Activated CD4-positive, alpha-beta T cell treated with anti-CD3 and anti-CD28 coated beads, Interleukin-2, amount 10 ng/mL, durations not matched to agents 24 days and 14 days (primary cell): ENCODE measurements around the gene SLX1B. TPM values are rescaled to one million over a fixed set of nuclear protein-coding genes. Genes with fewer than 3 reads are reported as not detected.
"Not testable (repeated sequence)": the region's sequence is repeated elsewhere in the genome, so short reads cannot be mapped to it uniquely, and the experiment has no call there.

ENCODE experiments used
- DNase-seq: peaks from one replicate; pipeline ENCODE4 v3.0.0; 2022
- H3K27ac Mint-ChIP-seq: one replicate; pipeline ENCODE4 v1.8.0; 2022; ENCODE audit warnings: mild to moderate bottlenecking, mixed read lengths
- H3K27me3 Mint-ChIP-seq: one replicate; pipeline ENCODE4 v1.8.0; 2022; ENCODE audit warnings: mixed read lengths
- H3K36me3 Mint-ChIP-seq: one replicate; pipeline ENCODE4 v1.8.0; 2022; ENCODE audit warnings: low read depth, mild to moderate bottlenecking, mixed read lengths
- H3K4me1 Mint-ChIP-seq: one replicate; pipeline ENCODE4 v1.8.0; 2021; ENCODE audit warnings: mixed read lengths
- H3K4me3 Mint-ChIP-seq: one replicate; pipeline ENCODE4 v1.8.0; 2022; ENCODE audit warnings: mild to moderate bottlenecking, moderate library complexity, mixed read lengths
- H3K9me3 Mint-ChIP-seq: one replicate; pipeline ENCODE4 v1.8.0; 2021; ENCODE audit warnings: mixed read lengths
- intact Hi-C: fragments of 100-400 bp; cut with micrococcal nuclease; formaldehyde crosslinking; loops from one replicate; pipeline ENCODE4 v1.15.1; 2023
- total RNA-seq: library from RNA; stranded (reverse); gene quantifications from 2 replicates; pipeline ENCODE4 v1.2.3, GENCODE V29; 2022

Gene SLX1B
- total RNA-seq = 49.2 and 65.1 TPM in 2 replicates

DNA sequence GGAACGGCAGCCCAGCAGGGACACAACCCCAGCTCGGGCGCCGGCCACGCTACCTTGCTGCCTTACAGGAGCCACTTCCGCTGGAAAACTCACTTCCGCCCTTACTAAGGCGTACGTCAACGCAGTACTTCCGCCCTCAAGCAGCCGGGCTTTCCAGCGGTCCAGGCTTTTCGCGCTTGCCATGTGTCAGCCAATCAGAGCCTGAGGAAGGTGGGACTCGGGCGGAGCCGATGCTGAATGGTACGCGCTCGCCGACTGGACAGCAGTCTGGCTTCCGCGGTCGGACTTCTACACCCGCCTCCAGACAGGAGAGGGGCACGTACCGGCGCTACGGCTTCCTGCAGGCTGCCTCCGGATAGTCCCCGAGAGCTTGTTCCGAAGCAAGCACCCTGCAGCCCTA, at the start of gene SLX1B, which contains the start of gene BOLA2:
Gene SLX1B, plus strand, starts transcription at position 265 of the 400 bp plus-strand sequence.
Gene BOLA2, minus strand, starts transcription at position 83 of the 400 bp plus-strand sequence. CDS start 98 bp downstream, outside the sequence.
- H3K9me3 Mint-ChIP-seq, H3K36me3 Mint-ChIP-seq, DNase-seq, H3K27ac Mint-ChIP-seq, H3K27me3 Mint-ChIP-seq, intact Hi-C loops, H3K4me1 Mint-ChIP-seq, H3K4me3 Mint-ChIP-seq: not testable (repeated sequence)

DNA sequence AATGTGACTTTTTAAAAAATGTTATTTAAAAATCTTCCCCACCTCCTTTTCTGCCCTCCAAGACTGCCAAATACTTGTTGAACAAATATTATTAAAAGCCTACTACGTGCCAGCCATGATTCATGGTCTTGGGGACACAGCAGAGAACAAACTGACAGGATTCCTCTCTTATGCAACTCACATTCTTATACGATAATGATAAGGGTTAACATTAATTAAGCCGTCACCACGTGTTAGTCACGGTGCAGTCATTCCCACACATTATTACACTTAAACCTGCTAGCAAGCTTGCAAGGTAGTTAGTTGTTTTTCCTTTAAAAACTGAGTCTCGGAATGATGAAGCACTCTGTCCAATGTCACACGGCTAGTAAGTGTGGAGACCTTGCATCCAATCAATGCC, 49.1 kb upstream of the SLX1B start:
- DNase-seq, H3K9me3 Mint-ChIP-seq, H3K4me1 Mint-ChIP-seq, H3K36me3 Mint-ChIP-seq, intact Hi-C loops, H3K4me3 Mint-ChIP-seq, H3K27ac Mint-ChIP-seq, H3K27me3 Mint-ChIP-seq: not testable (repeated sequence)

DNA sequence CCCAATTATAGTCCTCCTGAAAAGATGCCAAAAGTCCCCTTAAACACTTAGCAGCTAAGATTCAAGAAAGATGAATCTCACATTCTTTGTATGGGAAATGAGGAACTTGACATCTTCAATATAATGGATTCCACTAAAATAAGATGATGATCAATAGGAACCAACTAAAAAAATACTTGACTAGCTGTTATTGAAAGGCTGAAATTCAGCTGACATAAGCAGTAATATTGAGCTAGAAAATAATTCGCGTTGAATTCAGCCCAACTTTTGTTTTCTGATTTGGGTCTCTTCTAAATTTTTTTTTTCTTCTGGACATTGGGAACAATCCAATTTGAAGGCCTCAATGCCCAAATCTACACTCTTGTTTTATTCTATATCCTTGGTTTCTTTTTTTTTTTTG, 30.7 kb upstream of the SLX1B start:
- H3K36me3 Mint-ChIP-seq = peaks cover 11% of the 10 kb centered on the region
- intact Hi-C loops, H3K27me3 Mint-ChIP-seq, H3K27ac Mint-ChIP-seq, H3K9me3 Mint-ChIP-seq, DNase-seq, H3K4me1 Mint-ChIP-seq, H3K4me3 Mint-ChIP-seq: not testable (repeated sequence)

DNA sequence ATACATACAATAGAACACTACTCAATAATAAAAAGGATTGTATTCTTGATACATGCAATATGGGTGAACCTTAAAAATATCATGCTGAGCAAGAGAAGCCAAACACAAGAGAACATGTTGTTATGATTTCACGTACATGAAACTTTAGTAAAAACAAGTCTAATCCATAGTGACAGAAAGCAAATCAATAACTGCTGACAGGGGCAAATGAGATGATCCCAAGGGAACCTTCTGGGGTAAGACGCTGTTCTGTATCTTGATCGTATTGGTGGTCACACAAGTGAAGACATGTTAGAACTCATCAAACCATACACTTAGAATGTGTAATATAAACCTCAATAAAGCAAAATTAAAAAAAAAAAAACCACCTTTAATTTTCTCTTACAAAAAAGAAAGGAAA, 28.9 kb upstream of the SLX1B start:
- H3K4me1 Mint-ChIP-seq, intact Hi-C loops, H3K27me3 Mint-ChIP-seq, H3K27ac Mint-ChIP-seq, H3K9me3 Mint-ChIP-seq, H3K4me3 Mint-ChIP-seq, DNase-seq: not testable (repeated sequence)
- peaks cover 11% of the 10 kb centered on the region for H3K36me3 Mint-ChIP-seq

DNA sequence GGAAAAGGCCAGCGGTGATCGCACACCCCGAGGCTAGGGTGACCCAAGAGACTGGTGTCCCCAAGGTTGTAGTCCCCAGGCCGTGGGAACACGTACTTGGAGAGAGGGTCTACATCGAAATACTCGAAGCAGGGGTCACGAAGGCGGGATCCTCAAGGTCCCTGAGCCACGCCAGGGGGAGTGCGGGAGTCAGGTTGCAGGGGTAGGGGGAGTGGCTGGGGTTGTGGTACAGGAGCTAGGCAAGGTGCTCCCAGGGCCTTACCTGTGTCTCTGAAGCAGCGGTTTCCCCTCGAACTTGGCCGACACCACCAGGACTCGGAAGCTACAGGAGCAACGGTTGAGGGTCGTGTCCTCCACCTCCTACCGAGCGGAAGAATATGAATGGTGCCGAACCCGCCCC, 579 bp upstream of the SLX1B start:
- H3K4me3 Mint-ChIP-seq, intact Hi-C loops, H3K27ac Mint-ChIP-seq, H3K27me3 Mint-ChIP-seq, H3K4me1 Mint-ChIP-seq, DNase-seq, H3K9me3 Mint-ChIP-seq, H3K36me3 Mint-ChIP-seq: not testable (repeated sequence)

DNA sequence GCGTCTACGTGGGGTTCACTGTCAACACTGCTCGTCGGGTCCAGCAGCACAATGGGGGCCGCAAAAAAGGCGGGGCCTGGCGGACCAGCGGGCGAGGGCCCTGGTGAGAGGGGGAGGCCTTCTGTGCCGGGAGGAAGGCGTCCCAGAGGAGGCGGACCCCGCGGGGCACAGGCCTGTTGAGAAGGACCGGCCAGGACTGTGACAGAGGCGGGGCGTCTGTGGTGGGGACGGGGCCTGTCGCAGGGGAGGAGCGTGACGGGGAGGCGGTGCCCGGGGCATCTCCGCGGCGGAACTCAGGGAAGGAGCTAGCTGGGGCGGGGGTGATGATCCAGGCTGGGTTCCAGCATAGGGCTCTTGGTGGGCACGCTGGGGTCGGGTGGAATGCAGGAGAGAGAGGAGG, 495 bp downstream of the SLX1B start:
- H3K27me3 Mint-ChIP-seq, H3K9me3 Mint-ChIP-seq, H3K4me1 Mint-ChIP-seq, H3K36me3 Mint-ChIP-seq, H3K4me3 Mint-ChIP-seq, H3K27ac Mint-ChIP-seq, intact Hi-C loops, DNase-seq: not testable (repeated sequence)

DNA sequence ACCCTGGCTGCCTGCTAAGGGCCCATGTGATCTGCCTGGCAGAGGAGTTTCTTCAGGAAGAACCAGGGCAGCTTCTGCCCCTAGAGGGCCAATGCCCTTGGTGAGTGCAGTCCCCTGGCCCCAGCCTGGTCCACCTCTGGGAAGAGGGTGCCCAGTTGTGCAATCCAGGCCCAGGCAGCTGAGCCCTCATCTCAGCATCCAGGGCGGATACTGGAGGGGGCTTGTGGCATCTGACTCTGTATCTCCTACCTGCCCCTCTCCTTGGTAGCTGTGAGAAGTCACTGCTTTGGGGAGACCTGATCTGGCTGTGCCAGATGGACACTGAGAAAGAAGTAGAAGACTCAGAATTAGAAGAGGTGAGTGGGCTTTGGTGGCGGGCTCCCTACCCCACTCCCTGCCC, 3.3 kb downstream of the SLX1B start:
- DNase-seq = peak; percentile 25

DNA sequence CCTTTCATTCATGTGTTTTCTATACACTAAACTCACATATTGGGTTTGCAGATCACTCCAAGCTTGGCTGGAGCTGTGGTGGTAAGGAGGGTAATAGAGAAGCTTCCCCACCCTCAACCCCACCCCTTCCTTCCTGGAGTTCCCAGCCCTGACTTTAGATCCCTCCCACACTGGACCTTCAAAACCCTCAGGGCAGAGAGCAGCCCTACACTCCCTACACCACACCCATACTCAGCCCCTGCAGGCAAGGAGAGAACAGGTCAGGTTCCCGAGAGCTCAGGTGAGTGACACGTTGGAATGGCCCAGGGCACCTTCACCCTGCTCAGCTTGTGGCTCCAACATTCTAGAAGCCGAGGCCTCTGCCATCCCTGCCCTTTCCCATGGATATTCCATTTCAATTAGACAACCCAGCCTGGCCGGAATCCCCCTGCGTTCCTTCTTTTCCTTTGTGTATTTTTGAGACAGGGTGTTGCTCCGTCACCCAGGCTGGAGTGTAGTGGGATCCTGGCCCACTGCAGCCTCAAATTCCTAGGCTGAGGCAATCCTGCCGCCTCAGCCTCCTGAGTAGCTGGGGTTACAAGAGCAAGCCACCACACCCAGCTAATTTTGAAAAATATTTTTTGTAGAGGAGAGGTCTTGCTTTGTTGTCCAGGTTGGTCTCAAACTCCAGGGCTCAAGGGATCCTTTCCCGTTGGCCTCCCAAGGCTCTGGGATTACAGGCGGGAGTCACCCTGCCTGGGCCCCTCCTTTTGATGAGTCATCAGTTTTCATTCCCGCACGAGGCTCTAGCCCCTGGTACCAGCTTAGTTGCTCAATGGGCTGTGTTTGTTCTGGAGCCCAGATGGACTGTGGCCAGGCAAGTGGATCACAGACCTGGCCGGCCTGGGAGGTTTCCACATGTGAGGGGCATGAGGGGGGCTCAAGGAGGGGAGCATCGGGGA, 5.6 kb downstream of the SLX1B start, which contains the start of gene SULT1A4:
Gene SULT1A4, plus strand, starts transcription at position 208 of the 941 bp plus-strand sequence. CDS start 1,473 bp downstream, outside the sequence.
- H3K4me3 Mint-ChIP-seq, H3K27me3 Mint-ChIP-seq, H3K36me3 Mint-ChIP-seq, H3K4me1 Mint-ChIP-seq, H3K27ac Mint-ChIP-seq, DNase-seq, H3K9me3 Mint-ChIP-seq, intact Hi-C loops: not testable (repeated sequence)

More for the DNA sequence above, 3.3 kb downstream of the SLX1B start:
- H3K4me3 Mint-ChIP-seq, H3K27me3 Mint-ChIP-seq, H3K4me1 Mint-ChIP-seq, intact Hi-C loops, H3K36me3 Mint-ChIP-seq, H3K9me3 Mint-ChIP-seq, H3K27ac Mint-ChIP-seq: not testable (repeated sequence)

DNA sequence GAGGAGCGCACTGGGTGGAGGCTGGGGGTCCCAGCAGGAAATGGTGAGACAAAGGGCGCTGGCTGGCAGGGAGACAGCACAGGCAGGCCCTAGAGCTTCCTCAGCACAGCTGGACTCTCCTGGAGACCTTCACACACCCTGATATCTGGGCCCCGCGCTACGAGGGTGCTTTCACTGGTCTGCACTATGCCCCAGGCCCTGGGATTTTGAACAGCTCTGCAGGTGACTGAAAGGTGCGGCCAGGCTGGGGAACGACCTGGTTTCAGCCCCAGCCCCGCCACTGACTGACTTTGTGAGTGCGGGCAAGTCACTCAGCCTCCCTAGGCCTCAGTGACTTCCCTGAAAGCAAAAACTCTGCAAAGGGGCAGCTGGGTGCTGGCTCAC, 6.3 kb downstream of the SLX1B start:
- intact Hi-C loops, H3K4me3 Mint-ChIP-seq, H3K36me3 Mint-ChIP-seq, DNase-seq, H3K27ac Mint-ChIP-seq, H3K9me3 Mint-ChIP-seq, H3K4me1 Mint-ChIP-seq, H3K27me3 Mint-ChIP-seq: not testable (repeated sequence)

DNA sequence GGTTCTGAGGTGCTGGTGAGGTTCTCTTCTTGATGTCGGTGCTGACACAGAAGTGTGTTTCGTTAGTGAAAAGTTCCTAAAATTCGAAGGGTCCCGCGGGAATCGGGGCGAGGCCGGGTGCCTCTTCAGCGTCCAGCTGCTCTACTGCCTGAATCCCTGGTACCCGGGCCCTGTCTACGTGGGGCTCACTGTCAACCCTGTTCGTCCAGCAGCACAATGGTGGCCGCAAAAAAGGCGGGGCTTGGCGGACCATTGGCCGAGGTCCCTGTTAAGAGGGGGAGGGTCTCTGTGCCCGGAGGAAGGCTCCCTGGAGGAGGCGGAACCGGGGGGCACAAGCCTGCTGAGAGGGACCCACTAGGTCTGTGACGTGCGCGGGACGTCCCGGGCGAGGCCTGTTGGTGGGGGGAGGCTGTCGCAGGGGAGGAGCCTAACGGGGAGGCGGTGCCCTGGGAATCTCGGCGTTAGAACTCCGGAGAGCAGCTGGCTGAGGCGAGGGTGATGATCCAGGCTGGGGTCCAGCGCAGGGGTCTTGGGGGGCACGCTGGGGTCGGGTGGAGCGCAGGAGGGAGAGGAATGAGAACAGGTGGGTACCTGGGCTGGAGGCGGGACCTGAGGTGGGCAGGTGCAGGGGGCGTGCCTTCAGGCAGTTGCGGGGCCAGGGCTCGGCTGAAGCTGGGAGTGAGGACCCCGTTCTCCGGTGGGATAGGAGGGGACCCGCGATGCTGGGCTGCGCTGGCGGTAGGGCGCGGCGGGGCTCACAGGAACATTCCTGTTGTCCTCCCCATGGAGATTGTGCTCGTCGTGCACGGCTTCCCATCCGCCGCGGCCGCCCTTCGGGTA, 11.9 kb downstream of the SLX1B start:
- intact Hi-C loops, H3K9me3 Mint-ChIP-seq, H3K4me1 Mint-ChIP-seq, H3K4me3 Mint-ChIP-seq, H3K27ac Mint-ChIP-seq, H3K36me3 Mint-ChIP-seq, DNase-seq, H3K27me3 Mint-ChIP-seq: not testable (repeated sequence)

DNA sequence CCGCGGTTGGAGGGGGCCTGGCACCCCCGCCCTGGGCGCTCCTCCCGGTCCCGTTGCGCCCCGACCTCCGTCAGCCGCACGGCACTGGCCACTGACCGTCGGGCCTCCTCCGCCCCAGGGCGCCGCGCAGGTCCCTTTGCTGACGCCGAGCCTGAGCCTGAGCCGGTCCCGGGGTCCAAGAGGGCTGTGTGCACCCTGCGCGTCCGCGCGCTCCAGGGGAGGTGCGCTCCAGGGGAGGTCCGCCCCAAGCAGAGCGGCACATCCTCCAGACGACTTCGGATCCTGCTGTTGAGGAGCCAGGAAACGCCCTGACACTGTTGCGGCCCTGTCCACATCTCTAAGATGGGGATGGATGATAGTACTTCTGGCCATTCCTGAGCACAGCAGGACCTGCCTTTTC, 12.6 kb downstream of the SLX1B start:
- H3K27me3 Mint-ChIP-seq, DNase-seq, intact Hi-C loops, H3K9me3 Mint-ChIP-seq, H3K27ac Mint-ChIP-seq, H3K4me3 Mint-ChIP-seq, H3K36me3 Mint-ChIP-seq, H3K4me1 Mint-ChIP-seq: not testable (repeated sequence)

DNA sequence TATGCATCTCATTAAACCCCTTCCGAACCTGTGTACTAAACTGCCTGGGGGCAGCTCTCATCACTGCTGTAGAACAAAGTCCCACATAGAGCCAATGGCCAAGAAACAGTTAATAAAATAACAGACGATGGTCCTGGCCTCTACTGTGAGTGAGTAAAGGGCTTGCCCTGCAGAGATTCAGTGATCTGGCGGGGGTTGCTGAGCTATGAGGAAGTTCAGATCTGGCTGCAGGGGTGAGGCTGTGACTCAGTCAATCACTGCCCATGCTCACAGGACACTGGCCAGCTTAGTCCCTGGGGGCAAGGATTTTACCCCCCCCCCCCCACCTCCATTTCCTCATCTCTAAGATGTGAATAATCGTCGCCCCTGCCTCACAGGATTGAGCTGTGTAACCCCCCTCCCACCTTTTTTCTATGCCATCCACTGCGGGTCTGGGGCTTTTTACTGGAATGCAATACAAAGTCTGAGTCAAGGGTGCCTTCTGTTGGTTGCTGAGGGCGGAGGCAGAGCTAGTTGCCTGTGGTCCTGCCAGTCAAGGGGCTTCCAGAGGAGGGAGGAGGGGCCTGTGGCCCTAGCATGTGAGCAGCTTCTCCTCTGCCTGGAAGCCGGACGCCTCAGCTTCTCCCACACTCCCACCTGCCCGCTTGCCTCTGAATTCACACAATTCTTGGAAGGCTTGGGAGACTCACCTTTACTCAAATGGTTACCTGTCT, 13.5 kb downstream of the SLX1B start:
- H3K4me3 Mint-ChIP-seq, H3K4me1 Mint-ChIP-seq, H3K27ac Mint-ChIP-seq, intact Hi-C loops, H3K27me3 Mint-ChIP-seq, H3K36me3 Mint-ChIP-seq, DNase-seq, H3K9me3 Mint-ChIP-seq: not testable (repeated sequence)

DNA sequence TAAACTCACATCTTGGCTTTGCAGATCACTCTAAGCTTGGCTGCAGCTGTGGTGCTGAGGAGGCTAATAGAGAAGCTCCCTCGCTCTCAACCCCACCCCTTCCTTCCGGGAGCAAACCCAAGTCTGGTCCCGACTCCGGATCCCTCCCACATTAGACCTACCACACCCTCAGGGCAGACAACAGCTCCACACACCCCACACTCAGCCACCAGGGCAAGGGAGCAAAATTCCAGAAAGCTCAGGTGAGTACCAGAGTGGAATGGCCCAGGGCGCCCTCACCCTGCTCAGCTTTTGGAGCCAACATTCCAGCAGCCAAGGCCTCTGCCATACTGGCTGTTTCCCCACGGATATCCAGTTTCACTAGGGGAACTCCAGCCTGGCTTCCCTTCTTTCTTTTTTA, 15.3 kb downstream of the SLX1B start:
- H3K36me3 Mint-ChIP-seq, intact Hi-C loops, H3K27me3 Mint-ChIP-seq, H3K9me3 Mint-ChIP-seq, H3K27ac Mint-ChIP-seq, H3K4me3 Mint-ChIP-seq, H3K4me1 Mint-ChIP-seq: not testable (repeated sequence)
- peak; percentile 77 for DNase-seq

DNA sequence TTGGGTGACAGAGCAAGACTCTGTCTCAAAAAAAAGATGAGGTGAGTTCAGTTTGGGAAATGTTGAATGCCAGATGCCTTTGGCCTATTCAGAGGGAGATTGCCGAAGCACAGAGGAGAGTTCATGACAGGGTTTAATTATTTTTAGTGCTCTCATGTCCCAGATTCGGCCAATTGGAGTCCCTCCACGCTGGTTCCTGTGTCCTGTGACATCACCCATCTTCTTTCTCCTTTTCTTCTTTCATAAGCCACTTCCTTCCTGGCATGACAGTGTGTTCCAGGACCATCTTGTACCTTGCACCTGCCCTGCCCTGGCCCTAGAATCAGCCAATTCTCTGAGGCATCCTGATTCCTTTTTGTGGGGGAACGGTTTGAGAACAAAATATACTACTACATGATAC, 17.7 kb downstream of the SLX1B start:
- DNase-seq, intact Hi-C loops, H3K27ac Mint-ChIP-seq, H3K27me3 Mint-ChIP-seq, H3K4me3 Mint-ChIP-seq, H3K9me3 Mint-ChIP-seq, H3K36me3 Mint-ChIP-seq, H3K4me1 Mint-ChIP-seq: not testable (repeated sequence)
